ENCODE data around the gene TRMT112. TPM values are rescaled to one million over a fixed set of nuclear protein-coding genes. Genes with fewer than 3 reads are reported as not detected.
A peak's percentile ranks its signal among the peaks of the same experiment; 100 is the strongest.

Gene TRMT112
- total and polyA plus RNA-seq, 2 experiments from 2014 or later: 298 to 927 TPM

DNA sequence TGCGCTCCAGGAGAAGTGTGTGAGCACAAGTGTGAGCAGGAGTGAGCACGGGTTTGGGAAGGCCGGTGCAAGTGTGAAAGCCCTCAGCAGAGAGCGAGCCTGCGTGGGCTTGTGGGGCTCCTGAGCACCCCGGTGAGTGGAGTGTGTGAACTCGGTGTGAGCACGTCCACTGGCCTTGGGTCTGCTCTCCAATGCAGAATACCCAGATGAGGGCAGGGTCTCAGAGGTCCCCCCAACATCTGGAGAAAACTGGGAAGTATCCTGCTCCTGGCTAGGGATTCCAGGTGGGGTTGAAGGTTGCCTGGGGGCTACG, 10.8 kb downstream of the TRMT112 start:
- TF ChIP-seq NANOG (IDR thresholded peaks at IDR 0.05; ENCODE audit: borderline replicate concordance): no peak
- H3K4me1 Mint-ChIP-seq: peaks cover 14% of the 10 kb centered on the region
- DNase-seq (ENCODE audit: low spot score) (no peak), ATAC-seq (no peak)
- Histone ChIP-seq H4K20me1 (replicated peaks; ENCODE audit: insufficient read depth) (peaks cover under 1% of the 10 kb centered on the region; the same call in 1 of the 2 replicates), H3K27me3 (ENCODE audit: insufficient read depth) (peaks cover 18% of the 10 kb centered on the region), H3K4me2 (peak overlapping the region; percentile 90), H3F3A (replicated peaks; ENCODE audit: low read depth) (peaks cover 7% of the 10 kb centered on the region), H3K9me2 (ENCODE audit: insufficient read depth) (no peaks in the 10 kb centered on the region), H3K27ac (ENCODE audit: low read depth) (no peak overlapping the region), H3K4me1 (ENCODE audit: insufficient read depth) (peaks cover 9% of the 10 kb centered on the region; the same call in 1 of the 2 replicates), H3K36me3 (ENCODE audit: insufficient read depth) (no peaks in the 10 kb centered on the region), H2AFZ (0 out of 2 replicates have a peak overlapping the region, but pooled peaks have one; percentile 38), H3K79me2 (replicated peaks; ENCODE audit: insufficient read depth) (peaks cover 36% of the 10 kb centered on the region), H3K4me3 (peak overlapping the region; percentile 91)
- H3K4me3 Mint-ChIP-seq: peak overlapping the region; percentile 100
- H3K36me3 Mint-ChIP-seq (ENCODE audit: low read depth): peaks cover 10% of the 10 kb centered on the region; the same call in 2 of the 3 replicates
- H3K9me3 Mint-ChIP-seq: no peaks in the 10 kb centered on the region; the same call in 2 of the 3 replicates
- H3K27me3 Mint-ChIP-seq (ENCODE audit: insufficient read depth, low read depth, poor library complexity): peaks cover 24% of the 10 kb centered on the region
- H3K27ac Mint-ChIP-seq: peak overlapping the region; percentile 95; the same call in 1 of the 2 replicates

- peak overlapping the region; percentile 90 for H3K4me2 ChIP-seq
- DNase-seq (ENCODE audit: low spot score): peak; percentile 85
- peaks cover 3% of the 10 kb centered on the region; the same call in 1 of the 2 replicates for H4K20me1 ChIP-seq (replicated peaks; ENCODE audit: insufficient read depth)
- Mint-ChIP-seq H3K36me3 (ENCODE audit: low read depth) (peaks cover 10% of the 10 kb centered on the region; the same call in 2 of the 3 replicates), H3K27me3 (ENCODE audit: insufficient read depth, low read depth, poor library complexity) (peaks cover 30% of the 10 kb centered on the region), H3K27ac (peak overlapping the region; percentile 95), H3K4me3 (peak overlapping the region; percentile 100), H3K9me3 (no peaks in the 10 kb centered on the region; the same call in 2 of the 3 replicates), H3K4me1 (peaks cover 14% of the 10 kb centered on the region)
- no peaks in the 10 kb centered on the region for H3K9me2 ChIP-seq (ENCODE audit: insufficient read depth)
- H3K36me3 ChIP-seq (ENCODE audit: insufficient read depth): no peaks in the 10 kb centered on the region
- peaks cover 24% of the 10 kb centered on the region for H3K27me3 ChIP-seq (ENCODE audit: insufficient read depth)
- H3F3A ChIP-seq (replicated peaks; ENCODE audit: low read depth): peaks cover 7% of the 10 kb centered on the region
- H3K79me2 ChIP-seq (replicated peaks; ENCODE audit: insufficient read depth): peaks cover 33% of the 10 kb centered on the region
- peak; percentile 36 for ATAC-seq
- H2AFZ ChIP-seq: 0 out of 2 replicates have a peak overlapping the region, but pooled peaks have one; percentile 38
- H3K4me1 ChIP-seq (ENCODE audit: insufficient read depth): peaks cover 9% of the 10 kb centered on the region; the same call in 1 of the 2 replicates
- H3K27ac ChIP-seq (ENCODE audit: low read depth): no peak overlapping the region
- peak overlapping the region; percentile 91 for H3K4me3 ChIP-seq
- TF ChIP-seq CREB1 (CRISPR knock-in tag; IDR thresholded peaks at IDR 0.05; ENCODE audit: low read depth) (no peak; the same call in 1 of the 2 replicates), POLR2AphosphoS5 (IDR thresholded peaks at IDR 0.05; ENCODE audit: low read depth) (peak; percentile 56; the same call in 1 of the 2 replicates), CTCF (conservative IDR thresholded peaks at IDR 0.05; ENCODE audit: low read depth in 2 of 2) (peak; percentile 46 to 70), ZNF462 (CRISPR knock-in tag; IDR thresholded peaks at IDR 0.05) (no peak)
- TF ChIP-seq, protein P1, sequence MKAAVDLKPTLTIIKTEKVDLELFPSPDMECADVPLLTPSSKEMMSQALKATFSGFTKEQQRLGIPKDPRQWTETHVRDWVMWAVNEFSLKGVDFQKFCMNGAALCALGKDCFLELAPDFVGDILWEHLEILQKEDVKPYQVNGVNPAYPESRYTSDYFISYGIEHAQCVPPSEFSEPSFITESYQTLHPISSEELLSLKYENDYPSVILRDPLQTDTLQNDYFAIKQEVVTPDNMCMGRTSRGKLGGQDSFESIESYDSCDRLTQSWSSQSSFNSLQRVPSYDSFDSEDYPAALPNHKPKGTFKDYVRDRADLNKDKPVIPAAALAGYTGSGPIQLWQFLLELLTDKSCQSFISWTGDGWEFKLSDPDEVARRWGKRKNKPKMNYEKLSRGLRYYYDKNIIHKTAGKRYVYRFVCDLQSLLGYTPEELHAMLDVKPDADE (IDR thresholded peaks at IDR 0.05): peak; percentile 58; the same call in 1 of the 2 replicates
Measured at GRCh38 chr11:64305691-64306562, 11.4 kb downstream of the TRMT112 start.

All from GM23338 (cell line).